ENCODE data around the gene COL9A1. TPM values are rescaled to one million over a fixed set of nuclear protein-coding genes. Genes with fewer than 3 reads are reported as not detected.

COL9A1 gene
- total RNA-seq, 1 experiment from 2014 or later, result not detected

Other genes with a start within 250 kb of the COL9A1 start
- 31.5 TPM for gene FAM135A, start 110.4 kb upstream of the COL9A1 start, total RNA-seq (2021; ENCODE audit: unreplicated experiment)